Measurements from ENCODE around the gene TMA7B. TPM values are rescaled to one million over a fixed set of nuclear protein-coding genes. Genes with fewer than 3 reads are reported as not detected.

Gene TMA7B
- total RNA-seq, 4 donors from 2014 or later: not detected

GRCh38 chr22:39994566-39995392 lies 34.6 kb downstream of the TMA7B start, which contains the start of gene FAM83F:
TSS of gene FAM83F (plus strand) at chr22:39994954. CDS start at chr22:39995043, 89 bp downstream.
- peak within 1 kb of the TSS; percentile 84 to 95 (median 94) for H3K27ac ChIP-seq
- H3K27me3 ChIP-seq: peaks cover 0 to 40% (median 0%) of the 10 kb centered on the region in 4 donors
- H3K4me1 ChIP-seq: peaks cover 15 to 60% (median 28%) of the 10 kb centered on the region in 3 donors

GRCh38 chr22:39995393-39996252 lies 35.4 kb downstream of the TMA7B start:
- H3K9me3 ChIP-seq: no peaks in the 10 kb centered on the region
- 19 to 47% methylated on average over 6 to 8 of the region's 35 CpGs for WGBS, 2 donors
- H3K36me3 ChIP-seq: peaks cover 0 to 10% (median 0%) of the 10 kb centered on the region in 3 donors
- peak overlapping the region; percentile 56 to 73 (median 72) for H3K4me3 ChIP-seq
- intact Hi-C loops (cut with DNase I): no loop called here
- no peak for DNase-seq
- peak overlapping the region; percentile 84 to 95 (median 94) for H3K27ac ChIP-seq
- peaks cover 0 to 40% (median 0%) of the 10 kb centered on the region in 4 donors for H3K27me3 ChIP-seq
- TF ChIP-seq CTCF (IDR thresholded peaks at IDR 0.05) (no peak), POLR2A (IDR thresholded peaks at IDR 0.05) (no peak)
- H3K4me1 ChIP-seq: peaks cover 15 to 68% (median 37%) of the 10 kb centered on the region in 3 donors

More at GRCh38 chr22:39994566-39995392, 34.6 kb downstream of the TMA7B start, which contains the start of gene FAM83F:
- intact Hi-C loops (cut with DNase I): no loop called here
- WGBS, 2 donors: 0% methylated on average over 1 of the region's 115 CpGs; no CpG with 5 or more reads in 1 of the 2 donors
- peak within 1 kb of the TSS; percentile 56 to 73 (median 72) for H3K4me3 ChIP-seq
- DNase-seq: no peak
- peak in 3 of 4 donors; percentile 16 to 76 (median 37) for TF ChIP-seq POLR2A (IDR thresholded peaks at IDR 0.05)
- no peak for TF ChIP-seq CTCF (IDR thresholded peaks at IDR 0.05)
- H3K36me3 ChIP-seq: peaks cover 0 to 4% (median 0%) of the 10 kb centered on the region in 3 donors
- no peaks in the 10 kb centered on the region for H3K9me3 ChIP-seq

GRCh38 chr22:39996732-39997131 lies 36.5 kb downstream of the TMA7B start:
- Histone ChIP-seq H3K4me3 (peak overlapping the region; percentile 56 to 73 (median 72)), H3K27ac (peak overlapping the region; percentile 84 to 95 (median 94)), H3K4me1 (peaks cover 17 to 80% (median 38%) of the 10 kb centered on the region in 3 donors), H3K27me3 (peaks cover 0 to 40% (median 0%) of the 10 kb centered on the region in 4 donors), H3K36me3 (peaks cover 0 to 10% (median 0%) of the 10 kb centered on the region in 3 donors), H3K9me3 (no peaks in the 10 kb centered on the region)
- DNase-seq: no peak
- TF ChIP-seq CTCF (IDR thresholded peaks at IDR 0.05) (no peak), POLR2A (IDR thresholded peaks at IDR 0.05) (no peak)
- intact Hi-C loops (cut with DNase I): no loop called here
- WGBS, 2 donors: 40 to 52% methylated on average over 3 of the region's 3 CpGs

- H3K27ac ChIP-seq: peak overlapping the region; percentile 35 to 95 (median 94)
- DNase-seq: no peak
- peaks cover 0 to 10% (median 0%) of the 10 kb centered on the region in 3 donors for H3K36me3 ChIP-seq
- peak overlapping the region; percentile 56 to 73 (median 72) for H3K4me3 ChIP-seq
- peaks cover 0 to 38% (median 0%) of the 10 kb centered on the region in 4 donors for H3K27me3 ChIP-seq
- H3K9me3 ChIP-seq: no peaks in the 10 kb centered on the region
- WGBS, 2 donors: 35 to 46% methylated on average over 3 of the region's 3 CpGs
- TF ChIP-seq POLR2A (IDR thresholded peaks at IDR 0.05) (no peak), CTCF (IDR thresholded peaks at IDR 0.05) (no peak)
- peaks cover 24 to 86% (median 38%) of the 10 kb centered on the region in 3 donors for H3K4me1 ChIP-seq
- intact Hi-C loops (cut with DNase I): no loop called here
Measured at GRCh38 chr22:39997421-39997820, 37.2 kb downstream of the TMA7B start.

Measured in esophagus squamous epithelium (tissue), 5 donors.